Urothelium cell line (cell line): Measurements from ENCODE around the gene OTOF.

Experiments used
- DNase-seq: peaks from one replicate; pipeline ENCODE4 v3.0.0; 2011; ENCODE audit warnings: low spot score, mixed read lengths
- FAIRE-seq: peaks from 2 replicates; lab custom pipeline; 2011; peaks lifted over from hg19 to GRCh38; lab: Jason Lieb, UNC

Gene OTOF

DNA sequence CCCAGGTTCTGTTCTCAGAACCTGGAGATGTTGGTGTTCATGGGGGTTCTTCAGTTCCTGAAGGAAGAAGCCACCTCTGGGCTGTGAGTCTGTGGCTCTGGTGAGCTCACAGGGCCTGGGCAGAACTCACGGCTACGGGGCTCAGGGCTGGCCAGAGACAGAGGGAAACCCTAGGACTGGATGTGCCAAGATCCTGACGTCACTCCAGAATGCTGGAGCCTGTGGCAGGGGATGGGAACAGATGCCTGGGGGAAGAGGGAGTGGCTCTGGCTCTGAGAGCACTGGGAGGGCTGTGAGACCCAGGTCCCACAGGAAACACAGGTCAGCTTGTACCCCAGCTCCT is at the start of gene OTOF:
TSS of gene OTOF (minus strand) at position 214 of the 343 bp plus-strand sequence.
- peak; percentile 54 for DNase-seq
- no peak for FAIRE-seq

DNA sequence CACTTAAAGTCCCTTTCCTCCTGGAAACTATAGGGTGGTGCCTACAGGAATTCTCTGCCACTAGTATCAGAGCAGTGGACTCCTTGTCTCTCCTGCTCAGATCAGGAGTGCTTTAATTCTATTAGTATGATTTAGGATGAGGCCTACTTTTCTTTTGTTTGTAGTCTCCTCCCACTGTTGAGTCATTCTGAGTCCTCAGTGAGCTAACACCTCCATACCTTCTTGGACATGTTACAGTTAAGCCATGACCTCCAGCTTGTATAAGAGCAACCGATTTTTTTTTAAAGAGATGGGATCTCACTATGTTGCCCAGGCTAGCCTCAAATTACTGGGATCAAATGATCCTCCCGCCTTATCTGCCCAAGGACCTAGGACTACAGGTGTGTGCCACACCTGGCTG is 48.7 kb upstream of the OTOF start:
- no peak for FAIRE-seq

DNA sequence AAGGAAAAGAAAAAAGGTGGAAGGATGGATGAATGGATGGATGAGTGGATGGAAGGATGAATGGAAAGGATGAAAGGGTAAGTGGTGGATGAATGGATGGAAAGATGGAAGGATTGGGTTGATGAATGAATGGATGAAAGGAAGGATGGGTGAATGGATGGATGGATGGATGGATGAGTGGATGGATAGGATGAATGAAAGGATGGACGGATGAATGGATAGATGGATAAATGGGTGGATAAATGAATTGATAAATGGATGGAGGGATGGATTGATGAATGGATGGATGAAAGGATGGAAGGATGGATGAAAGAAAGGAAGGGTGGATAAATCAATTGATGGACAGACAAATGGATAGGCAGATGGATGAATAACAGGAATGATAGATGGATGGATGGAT is 48.2 kb upstream of the OTOF start:
- DNase-seq (no peak), FAIRE-seq (no peak)

More for the DNA sequence above, 48.7 kb upstream of the OTOF start:
- no peak for DNase-seq

DNA sequence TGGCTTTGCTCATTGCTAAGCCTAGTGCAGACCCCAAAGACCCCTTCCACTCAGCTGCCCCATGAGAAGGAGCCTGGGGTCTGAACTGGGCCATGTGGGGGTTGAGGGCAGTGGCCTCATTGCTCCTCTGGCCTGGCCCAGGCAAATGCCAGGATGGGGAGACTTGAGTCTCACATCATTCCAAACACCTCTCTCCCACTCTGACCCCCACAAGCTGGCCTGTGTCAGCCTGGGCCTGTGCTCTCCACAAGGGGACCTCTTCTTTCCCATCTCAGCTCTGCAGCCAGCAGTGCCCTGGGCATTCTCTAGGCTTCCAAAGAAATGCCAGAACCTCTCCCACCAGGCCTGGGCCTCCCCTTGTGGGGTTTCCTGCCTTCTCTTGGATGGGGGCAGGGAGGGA is 45.8 kb upstream of the OTOF start:
- no peak for DNase-seq
- no peak for FAIRE-seq

DNA sequence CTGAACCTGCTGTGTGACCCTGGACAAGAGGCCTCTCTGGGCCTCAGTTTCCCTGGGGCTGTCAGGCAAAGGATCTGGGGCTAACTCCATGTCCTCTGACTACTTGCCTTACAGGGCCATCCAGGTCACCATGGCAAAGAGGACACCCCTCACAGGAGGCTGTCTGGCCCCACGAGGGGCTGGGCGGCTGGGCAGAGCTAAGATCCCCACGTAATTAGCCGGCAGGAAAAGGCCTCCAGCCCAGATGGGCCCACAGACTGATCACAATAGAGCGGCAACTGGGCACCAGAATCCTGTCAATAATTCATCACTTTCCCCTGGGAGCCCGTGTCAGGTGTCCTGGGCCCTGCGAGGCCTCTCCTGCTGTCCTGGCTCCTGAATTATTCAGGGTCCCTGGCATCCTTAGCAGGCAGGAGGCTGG is 44.8 kb upstream of the OTOF start:
- DNase-seq (no peak), FAIRE-seq (no peak)

DNA sequence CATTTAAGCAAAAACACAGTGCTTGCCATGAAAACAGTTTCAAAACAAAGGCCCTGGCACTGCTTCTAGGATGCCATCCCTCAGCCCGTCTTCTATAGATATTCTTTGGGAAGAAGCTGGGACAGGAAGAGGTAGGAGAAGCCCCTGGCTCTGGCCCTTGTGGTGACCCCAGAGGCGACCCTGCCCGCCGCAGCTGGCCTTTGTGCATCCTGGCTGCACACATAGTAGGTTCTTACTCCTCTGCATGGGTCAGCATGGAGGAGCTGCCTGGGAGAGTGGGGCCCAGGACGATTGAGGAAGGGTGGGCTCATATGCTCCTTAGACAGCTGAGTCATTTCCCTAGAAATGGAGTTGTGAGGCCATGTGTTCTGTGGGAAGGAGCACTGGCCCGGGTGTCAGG is 44.4 kb upstream of the OTOF start:
- DNase-seq (no peak), FAIRE-seq (no peak)

DNA sequence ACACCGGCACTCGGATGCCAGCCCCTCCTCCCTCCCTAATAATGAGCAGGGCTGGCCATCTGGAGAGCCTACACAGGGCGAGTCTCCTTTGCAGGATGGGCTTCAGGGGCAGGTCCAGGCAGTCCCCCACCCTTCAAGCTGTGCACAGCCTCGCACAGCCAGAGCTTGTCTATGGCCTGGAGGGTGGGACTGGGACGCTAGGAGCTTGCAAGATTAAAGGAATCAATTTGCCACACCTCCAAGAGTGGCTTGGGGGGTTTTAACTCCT is 43.9 kb upstream of the OTOF start:
- no peak for FAIRE-seq
- DNase-seq, result no peak

DNA sequence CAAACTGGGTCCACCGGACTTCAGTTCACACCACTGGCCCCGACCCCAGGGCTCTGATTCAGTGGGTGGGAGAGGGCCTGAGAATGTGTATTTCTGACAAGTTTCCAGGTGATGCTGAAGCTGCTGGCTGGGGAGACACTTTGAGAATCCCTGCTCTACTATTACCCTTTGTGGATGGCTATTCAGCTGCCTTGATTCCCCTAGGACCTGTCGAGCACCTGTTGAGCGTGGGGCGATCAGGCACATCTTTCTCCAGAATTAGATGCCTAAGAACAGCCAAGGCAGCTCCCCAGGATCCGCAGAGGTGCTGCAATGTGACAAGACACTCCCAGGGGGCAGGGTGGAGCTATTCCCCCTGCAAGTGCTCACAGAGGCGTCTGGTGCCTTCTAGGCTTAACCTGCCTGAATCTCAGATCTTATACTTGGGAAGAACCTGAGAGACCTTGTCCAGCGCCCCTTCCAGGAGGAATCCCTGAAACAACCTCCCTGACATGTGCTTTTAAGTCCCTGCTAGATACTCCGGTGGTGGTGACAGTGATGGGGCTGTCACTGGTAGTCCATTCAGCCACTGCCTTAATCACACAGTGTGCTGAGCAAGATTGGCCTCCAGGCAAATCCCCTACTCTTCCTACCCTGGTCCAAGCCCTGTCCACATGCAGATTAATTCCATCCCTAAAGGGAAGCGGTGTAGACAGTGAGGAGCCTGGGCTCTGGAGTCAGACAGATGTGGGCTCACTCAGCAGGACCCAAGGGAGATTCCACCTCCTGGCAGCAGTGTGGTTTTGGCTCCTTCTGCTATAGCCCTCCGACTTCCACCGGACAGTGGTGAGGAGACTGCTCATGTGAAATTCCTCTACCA is 43.4 kb upstream of the OTOF start:
- no peak for FAIRE-seq
- DNase-seq, result peak; percentile 45

DNA sequence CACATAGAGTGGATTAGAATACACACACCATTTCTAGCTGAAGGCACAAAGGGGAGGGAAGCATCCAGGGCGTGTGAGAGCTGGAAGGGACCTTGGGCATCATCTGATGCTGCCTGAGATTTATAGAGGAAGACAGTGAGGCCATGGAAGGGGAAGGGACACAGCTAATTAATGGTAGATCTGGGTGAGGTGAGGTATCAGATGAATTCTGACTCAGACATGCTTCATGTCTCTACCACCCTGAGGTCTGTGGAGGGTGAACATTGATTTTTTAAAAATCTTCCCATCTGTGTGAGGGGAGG is 42.2 kb upstream of the OTOF start:
- DNase-seq (no peak), FAIRE-seq (no peak)

DNA sequence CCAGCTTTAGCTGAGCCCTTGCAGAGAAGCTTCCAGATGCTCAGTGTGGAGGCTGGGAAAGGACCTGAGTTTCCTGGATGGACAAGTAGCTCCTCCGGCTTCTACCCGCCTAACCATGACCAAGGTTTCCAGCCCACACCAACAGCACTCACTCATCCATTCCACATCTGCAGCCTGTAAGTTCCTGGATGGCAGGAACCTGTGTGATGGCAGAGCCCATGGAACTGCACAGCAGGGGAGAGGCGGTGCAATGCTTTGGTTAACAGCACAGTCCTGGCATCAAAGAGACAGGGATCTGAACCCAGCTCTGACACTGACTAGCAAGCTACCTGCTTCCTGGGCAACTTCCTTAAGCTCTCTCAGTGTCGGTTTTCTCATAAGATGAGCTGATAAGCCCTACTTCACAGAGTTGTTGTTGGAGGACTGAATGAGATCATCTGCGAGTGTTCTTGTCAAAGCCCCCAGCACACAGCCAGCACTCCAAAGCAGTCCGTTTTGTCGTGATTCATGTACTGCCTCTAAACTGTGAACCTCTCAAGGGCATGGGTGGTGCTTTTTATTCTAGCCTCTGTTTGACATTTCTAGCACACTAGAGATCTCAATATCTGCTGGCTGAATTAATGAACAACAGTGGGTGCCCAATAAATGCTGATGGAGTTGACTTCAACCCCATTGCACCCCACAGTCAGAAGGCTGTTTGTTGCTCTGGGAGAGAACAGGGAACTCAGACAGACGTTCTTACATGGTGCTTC is 41.6 kb upstream of the OTOF start:
- peak; percentile 77 for FAIRE-seq
- DNase-seq, result no peak

DNA sequence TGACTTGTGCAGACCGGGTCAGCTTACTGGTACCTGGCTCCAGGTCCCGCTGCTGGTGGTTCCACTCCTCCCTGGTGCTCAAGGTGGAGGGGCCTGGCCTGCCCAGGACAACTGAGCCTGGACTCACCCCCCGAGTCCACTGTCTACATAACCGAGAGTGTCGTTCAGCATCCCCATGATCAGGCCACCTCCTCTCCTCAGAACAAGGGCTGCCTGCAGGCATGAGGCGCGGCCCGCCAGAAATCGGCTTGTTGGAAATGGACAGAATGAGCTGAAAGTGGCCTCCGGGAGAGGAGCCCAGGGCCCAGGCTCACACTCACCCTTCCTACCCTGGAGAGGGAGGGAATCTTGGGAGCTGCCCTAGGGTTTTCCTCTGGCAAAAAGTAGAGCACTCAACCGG is 38.9 kb upstream of the OTOF start:
- FAIRE-seq (no peak), DNase-seq (no peak)

DNA sequence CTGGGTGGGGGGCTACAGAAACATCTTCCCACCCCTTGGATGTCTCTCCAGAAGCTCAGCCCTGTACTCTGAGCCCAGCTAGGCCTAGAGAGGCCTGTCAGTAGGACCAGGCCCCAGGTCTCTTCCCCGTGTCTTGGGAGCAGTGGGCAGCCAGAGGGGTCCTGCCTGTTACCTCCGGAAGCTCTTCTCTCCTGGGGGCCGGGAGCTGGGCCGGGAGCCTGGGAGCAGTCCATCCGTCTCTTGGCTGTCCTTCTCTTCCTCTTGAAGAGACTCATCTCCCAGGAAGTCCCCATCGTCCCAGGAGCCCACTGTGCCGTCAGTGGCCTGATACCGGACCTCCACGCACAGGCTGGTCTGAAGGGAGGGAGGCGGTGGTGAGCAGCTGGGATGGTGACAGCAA is 38.3 kb upstream of the OTOF start:
- FAIRE-seq (no peak), DNase-seq (no peak)

DNA sequence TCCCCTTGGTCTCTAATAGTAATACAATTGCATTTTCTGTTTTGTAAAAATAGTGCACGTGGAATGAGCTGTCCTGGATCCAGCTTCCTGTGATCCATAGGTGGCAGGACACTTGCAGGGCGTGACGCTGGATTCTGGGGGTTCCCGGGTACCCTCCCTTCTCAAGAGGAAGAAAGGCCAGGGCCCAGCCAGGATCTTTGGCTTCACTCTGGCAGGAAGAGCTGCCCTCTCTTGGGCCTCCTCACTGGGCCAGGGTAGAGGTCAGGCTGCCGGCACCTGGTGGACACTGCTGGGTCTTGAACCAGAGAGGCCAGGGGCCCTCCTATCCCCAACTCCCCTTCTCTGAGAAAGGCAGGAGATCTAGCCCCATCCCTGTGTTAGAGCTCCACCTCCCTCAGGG is 37.8 kb upstream of the OTOF start:
- no peak for DNase-seq
- FAIRE-seq, result no peak

DNA sequence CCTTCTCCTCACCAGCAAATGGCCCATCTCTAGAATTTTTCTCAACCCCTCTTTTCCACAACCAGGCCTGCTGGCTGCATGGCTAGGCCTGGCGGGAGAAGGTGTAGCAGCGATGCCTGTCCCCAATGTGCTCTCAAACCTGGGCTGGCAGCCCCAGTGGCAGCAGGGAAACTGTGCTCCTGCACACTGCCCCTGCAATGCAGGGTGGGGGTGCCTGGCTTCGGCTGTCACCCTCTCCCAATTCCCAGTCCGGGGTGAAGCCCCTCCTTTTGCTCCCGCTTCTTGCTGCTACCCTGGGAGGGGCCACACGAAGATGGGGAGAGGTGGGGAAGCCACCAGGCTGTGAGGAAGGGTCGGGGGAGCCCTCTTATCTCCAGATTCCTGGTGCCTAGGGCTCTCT is 36.1 kb upstream of the OTOF start:
- no peak for FAIRE-seq
- DNase-seq, result no peak

DNA sequence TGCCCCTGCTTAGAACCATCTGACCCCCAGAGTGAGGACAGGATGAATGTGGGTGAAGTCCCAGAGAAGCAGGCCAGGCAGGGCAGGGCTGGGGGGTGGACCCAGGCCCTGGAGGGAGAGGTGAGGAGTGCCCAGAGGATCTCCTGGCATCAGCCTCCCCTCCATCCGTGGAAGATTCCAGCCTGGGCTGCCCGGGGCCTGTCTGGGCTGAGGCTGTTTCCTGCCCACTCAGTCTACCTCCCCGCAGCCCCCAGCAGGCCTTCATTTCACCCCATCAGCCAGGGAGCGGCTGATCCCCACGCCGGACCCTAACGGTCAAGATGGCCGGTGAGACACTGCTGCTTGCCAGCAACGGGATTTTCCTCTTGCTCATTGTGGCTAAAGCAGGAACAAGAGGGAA is 35.3 kb upstream of the OTOF start:
- DNase-seq, result no peak
- no peak for FAIRE-seq

DNA sequence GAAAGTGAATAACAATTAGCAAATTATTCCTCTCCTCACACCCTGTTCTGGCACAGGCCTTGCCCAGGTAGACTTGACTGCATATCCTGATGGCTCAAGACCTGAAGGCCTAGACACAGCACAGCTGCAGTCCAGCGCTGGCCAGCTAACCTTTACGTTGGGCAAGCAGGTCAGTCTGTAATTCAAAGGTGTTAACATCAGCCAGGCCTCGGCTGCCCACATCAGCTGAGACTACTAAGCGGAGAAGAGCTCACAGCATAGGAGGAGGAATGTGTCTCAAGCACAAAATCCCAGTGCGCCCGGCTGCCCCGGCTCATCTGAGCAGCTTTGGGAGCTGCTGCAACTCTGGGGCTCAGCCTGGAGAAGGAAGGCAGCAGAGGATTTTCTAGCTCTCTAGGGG is 33.5 kb upstream of the OTOF start:
- DNase-seq (no peak), FAIRE-seq (no peak)

DNA sequence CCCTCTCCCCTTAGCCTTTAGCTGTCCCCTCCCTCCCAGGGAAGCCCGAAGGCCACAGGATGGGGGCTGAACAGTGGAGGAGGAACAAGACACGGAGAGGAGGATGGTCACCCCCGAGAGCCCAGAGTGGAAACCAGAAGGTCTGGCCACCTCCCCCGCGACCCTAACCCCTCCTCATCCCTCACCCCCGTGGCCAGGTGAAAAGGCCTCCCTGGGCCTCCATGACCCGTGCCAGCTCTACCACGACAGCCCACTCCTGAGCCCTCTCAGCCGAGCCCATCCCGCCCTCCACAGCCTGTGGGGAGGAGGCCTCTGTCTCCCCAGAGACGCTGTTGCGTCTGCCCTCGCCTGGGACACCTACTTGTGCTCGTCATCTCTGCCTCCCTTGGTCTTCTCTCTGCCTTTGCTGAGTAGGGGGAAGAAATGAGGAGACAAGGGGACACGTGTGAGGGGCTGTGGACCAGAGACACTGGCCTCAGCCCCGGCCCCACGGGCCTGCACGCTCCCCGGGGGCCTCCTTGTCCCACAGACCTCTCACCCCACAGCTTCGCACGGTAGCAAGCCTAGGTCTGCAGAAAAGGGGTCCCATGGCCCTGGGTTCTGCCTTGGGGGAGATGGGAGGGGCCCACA is 32.5 kb upstream of the OTOF start:
- FAIRE-seq (no peak), DNase-seq (no peak)

DNA sequence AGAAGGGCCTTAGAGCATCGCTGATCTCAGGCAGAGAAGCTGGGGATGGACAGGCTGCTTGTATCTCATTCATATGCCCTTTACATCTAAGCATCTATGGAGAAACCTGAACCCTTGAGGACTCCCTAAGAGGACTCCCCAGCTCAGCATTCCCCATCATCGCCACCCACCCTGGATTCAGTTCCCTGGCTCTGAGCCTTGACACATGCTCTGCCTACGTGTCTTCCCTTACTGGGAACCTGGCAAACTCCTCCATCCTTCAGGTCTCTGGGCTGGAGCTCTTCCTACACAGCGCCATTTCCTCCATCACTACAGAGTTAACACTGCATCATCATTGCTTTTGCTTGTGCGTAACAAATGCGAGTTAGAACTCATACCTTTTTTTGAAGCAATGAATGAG is 31.2 kb upstream of the OTOF start:
- FAIRE-seq, result no peak
- DNase-seq, result no peak

DNA sequence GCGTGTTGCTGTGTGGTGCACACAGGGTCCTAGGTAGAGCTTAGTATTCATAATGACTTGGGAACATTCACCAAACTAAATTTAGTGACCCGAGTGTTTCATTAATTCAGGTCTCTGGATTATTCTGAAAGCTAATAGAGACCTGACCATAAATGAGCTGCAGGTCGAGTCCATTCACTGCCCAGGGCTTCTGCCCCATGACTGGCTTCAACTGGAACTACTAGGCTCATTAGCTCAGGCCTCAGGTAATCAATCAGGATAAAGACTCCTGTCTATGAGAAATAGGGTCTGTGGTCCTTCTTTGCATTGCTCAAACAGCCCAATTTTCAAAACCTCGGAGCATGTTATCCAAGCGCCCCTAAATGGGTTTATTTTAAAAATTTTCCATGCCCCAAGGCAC is 30.0 kb upstream of the OTOF start:
- FAIRE-seq, result no peak
- no peak for DNase-seq

DNA sequence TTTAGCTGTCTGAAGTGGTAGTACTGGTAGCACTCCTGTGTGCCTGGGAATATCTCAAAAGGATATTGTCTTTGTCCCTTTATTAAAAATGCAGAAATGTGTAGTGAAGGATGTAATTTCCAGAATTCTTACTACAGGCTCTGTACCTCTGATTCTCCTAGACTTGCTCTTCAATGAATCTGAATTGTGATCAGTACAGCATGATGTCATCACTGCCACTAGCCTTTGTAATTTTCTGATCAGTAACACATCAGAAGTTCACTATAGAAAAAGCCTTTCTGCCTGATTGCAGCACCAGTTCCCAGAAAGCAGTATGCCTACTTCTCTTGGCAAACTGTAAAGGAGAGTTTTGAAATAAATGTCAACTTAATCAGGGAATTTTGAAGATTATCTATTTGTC is 29.2 kb upstream of the OTOF start:
- DNase-seq (no peak), FAIRE-seq (no peak)

DNA sequence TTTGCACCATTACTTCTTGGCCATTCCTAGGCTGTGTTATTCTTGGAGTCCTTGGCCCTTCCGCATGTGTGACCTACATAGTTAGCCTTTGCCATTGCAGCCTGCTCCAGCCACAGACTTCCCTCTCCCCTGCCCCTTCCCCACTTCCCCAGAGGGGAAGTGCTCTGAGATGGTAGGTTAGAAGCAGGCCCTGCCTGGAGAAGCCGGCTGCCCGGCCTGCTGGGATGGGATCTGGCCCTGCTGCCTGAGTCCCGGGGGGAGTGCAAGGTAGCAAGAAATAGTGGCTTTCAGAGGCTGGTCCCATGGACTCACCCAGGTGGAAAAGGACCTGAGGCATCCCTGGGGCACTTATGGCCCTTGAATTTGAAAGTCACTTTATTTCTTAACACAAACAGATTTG is 28.4 kb upstream of the OTOF start:
- DNase-seq, result no peak
- no peak for FAIRE-seq

DNA sequence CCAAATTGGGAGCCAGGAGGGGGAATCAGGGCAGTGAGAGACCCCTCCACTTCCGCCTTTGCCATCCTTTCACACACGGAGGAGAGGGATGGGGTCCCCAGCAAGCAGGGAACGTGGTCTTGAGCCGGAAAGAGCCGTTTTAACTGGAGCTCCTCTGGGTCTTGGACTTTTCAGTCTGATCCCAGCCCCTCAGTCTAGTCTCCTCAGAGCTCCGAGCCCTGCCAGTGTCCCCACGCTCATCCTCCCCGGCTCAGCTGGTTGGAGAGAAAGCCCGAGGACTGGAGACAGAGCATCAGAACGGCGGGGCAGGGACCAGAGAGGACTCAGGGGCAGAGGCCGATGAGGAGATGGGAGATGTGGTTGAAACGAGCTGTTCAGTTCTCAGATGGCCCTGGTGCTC is 26.1 kb upstream of the OTOF start:
- FAIRE-seq, result no peak
- DNase-seq, result no peak
